AG08395 (cell line): ENCODE data around the gene TBC1D14.
"Not testable (repeated sequence)": the region's sequence is repeated elsewhere in the genome, so short reads cannot be mapped to it uniquely, and the experiment has no call there.

ENCODE experiments used
- DNase-seq: peaks from one replicate; pipeline ENCODE4 v3.0.0; 2012; ENCODE audit warnings: mixed read lengths, low spot score

The TBC1D14 gene

DNA sequence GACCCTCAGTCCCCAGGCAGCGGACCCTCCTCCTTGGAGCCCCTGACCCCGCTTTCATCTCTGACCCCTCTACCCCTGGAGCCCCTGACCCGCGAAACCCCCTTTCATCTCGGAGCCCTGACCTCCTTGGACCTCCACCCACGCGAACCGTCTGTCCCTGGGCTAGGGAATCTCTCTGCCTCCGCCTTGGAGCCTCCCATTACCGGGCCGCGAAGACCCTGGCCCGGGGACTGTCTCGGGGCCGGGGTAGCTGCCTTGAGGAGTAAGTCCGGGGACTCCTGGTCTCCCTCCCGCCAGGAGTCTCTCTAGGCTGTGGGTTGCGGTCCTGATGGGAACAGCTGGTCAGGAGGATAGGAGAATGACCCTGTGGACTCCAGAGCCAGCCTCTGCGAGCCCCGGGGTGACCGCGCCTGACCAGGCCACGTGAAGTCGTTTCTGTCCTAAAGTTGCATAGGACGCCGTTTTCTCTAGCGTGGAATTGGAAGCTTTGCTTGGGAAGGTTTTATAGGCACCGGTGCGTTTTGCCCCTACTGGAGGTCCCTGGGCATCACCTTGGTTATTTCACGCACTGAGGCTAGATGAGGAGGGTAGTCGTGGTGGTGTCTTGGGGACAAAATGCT lies 824 bp downstream of the TBC1D14 start:
- DNase-seq: no peak

DNA sequence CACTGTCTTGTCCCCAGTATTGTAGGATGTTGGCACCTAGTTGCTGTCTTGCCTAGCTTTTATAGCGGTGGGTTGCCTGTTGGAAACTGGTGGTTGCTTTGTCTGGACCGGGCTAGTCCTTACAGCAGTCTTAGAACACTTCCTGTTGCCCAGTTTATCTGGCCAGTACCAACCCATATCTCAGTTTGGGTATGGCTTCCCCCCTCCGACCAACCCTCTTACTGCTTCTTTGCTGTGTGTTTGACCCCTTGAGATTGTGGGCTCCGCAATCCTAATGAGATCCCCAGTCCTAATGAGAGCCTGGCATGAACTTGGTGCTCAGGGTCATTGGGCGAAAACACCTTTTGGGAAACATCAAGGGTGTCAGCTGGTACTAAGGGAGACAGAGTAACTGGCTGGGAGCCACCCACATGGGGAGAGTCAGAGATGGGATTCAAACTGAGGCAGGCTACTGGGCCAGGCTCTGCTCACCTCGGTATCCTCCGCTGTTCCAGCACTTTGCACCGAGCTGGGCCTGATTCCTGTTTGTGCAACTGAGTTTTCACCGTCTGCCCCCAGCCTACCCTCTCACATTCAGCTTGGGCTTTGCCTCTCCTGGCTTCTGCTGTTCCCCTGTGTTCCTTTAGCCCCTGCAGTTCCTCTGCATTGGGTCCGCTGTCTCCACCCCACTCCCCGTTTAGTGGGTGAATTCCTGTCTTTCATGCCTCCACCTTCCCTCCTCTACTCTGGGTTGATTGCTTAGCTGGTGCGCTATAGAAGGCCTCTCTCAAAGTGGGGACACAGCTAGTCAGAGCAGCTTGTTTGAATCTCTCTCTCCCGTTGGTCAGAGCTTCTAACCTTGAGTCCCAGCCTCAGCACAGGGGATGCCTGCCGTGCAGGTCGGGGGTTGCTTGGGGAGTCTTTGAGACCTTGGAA lies 1.6 kb downstream of the TBC1D14 start:
- no peak for DNase-seq

DNA sequence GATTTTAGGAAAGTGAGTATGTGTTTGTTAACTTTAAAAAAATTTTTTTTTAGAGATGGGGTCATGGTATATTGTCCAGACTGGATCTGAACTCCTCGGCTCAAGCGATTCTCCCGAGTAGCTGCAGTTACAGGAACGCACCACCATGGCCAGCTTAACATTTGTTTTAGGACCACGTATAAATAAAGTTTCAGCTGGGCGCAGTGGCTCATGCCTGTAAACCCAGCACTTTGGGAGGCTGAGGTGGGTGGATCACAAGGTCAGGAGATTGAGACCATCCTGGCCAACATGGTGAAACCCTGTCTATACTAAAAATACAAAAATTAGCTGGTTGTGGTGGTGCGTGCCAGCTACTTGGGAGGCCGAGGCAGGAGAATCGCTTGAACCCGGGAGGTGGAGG lies 2.3 kb downstream of the TBC1D14 start:
- DNase-seq: not testable (repeated sequence)

DNA sequence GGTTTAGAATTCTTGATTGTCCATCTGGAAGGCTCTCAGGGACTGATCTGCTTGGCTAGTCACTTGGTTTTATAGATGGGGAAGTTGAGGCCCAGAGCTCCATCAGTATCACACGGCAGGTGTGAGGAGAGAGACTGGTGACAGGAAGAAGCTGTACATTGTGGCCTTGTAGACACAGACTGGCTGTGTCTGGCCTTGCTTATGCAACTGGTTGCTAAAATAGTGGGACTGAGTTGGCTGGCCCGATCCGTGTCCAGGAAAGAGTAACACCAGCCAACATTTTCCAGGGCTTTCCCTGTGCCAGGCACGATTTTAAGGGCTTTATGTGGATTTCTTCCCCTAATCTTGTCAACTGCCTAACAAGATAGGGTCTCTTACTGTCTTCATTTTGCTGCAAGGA lies 2.8 kb downstream of the TBC1D14 start:
- DNase-seq: no peak

DNA sequence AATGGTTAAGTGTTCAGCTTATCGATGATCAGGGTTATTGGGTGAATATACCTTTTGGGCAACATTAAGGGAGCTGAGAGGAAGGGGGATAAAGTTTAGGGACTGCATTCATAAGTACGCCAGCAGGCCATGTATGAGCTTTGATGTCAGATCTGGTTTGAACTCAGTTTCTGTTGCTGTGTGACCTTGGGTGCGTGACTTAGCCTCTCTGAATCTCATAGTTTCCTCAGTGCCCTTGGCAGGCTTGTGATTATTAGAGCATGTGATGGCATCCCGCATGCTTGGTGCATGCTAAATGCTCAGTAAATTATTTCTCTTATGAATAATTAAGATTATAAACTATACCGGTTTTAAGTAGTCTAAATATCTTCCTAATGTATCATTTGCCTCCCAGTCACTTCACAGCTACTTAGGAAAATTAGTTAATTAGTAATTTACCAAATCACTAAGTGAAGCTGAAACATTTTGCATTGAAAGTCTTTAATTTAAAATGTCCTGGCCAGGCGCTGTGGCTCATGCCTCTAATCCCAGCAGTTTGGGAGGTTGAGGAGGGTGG lies 3.8 kb downstream of the TBC1D14 start:
- no peak for DNase-seq

DNA sequence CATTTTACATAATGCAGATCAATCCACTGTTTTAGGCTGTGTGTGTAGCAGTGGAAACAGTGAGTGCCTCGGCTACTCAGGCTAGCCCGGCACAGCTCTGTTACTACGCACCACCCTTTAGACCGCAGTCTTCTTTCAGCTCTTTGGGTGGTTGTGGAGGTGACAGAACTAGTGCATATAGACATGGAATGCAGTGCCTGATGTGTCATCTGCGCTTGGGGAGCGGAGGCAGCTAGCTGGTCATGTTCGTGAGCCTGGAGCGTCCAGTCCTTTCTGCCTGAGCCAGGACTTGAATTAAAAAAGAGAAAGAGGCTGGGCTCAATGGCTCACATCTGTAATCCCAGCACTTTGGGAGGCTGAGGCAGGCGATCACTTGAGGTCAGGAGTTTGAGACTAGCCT lies 4.8 kb downstream of the TBC1D14 start:
- no peak for DNase-seq

DNA sequence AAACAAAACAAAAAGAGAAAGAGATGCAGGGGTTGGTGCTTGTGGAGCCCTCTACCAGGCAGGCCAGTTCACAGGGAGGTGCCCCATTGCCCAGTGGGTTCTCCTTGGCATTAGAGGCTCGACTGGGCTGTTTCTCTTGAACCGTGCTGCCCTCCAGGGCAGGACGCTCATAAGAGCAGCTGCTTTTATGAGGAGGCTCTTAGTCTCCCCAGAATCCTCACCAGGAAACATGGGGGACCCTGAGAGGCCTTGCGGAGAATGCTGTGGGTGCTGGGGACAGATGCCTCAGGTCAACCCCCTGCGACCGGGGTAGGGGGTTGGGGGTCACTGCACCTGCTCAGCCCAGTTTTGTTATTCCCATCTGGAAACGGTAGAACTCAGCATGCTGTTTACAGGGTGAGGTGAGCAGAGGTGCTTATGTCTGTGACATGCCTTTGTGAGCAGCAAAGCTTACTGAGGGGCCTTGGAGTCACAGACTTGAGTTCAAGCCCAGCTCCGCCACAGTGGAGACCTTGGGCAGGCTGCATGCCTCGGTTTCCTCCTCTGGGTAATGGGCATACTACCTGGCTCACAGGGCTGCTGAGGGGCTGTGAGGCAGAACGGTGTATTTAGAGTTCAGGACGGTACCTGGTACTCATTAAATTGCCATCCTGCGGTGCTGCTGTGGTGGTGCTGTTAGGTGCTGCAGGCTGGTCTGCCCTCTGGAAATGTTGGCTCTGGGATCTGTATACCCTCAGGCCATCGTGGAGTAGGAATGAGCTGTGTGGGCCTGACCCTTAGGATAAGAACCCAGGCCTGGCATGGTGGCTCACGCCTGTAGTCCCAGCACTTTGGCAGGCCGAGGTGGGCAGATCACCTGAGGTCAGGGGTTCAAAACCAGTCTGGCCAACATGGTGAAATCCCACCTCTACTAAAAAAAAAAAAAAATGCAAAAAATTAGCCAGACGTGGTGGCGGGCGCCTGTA lies 5.7 kb downstream of the TBC1D14 start:
- DNase-seq: no peak

DNA sequence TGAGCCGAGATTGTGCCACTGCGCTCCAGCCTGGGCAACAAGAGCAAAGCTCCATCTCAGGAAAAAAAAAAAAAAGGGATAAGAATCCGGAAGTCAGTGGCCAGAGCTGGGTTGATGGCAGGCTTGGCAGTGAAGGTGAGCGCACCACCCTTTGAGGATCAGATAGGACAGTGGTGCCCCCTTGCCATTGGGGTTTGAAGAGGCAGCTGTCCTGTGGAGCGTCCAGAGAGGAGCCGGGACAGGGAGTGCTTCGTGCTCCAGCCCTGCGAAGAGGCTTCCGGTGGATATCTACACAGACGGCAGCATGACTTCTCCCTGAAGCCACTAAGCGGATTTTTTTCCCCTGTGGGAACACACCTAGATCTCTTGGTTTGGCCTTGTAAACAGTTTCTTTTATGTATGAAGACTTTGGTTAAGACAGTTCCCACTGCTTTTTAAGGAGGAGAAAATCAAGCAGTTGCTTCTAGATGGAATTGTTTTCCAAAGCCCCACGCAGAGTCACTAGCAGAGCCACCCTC lies 6.5 kb downstream of the TBC1D14 start:
- no peak for DNase-seq

DNA sequence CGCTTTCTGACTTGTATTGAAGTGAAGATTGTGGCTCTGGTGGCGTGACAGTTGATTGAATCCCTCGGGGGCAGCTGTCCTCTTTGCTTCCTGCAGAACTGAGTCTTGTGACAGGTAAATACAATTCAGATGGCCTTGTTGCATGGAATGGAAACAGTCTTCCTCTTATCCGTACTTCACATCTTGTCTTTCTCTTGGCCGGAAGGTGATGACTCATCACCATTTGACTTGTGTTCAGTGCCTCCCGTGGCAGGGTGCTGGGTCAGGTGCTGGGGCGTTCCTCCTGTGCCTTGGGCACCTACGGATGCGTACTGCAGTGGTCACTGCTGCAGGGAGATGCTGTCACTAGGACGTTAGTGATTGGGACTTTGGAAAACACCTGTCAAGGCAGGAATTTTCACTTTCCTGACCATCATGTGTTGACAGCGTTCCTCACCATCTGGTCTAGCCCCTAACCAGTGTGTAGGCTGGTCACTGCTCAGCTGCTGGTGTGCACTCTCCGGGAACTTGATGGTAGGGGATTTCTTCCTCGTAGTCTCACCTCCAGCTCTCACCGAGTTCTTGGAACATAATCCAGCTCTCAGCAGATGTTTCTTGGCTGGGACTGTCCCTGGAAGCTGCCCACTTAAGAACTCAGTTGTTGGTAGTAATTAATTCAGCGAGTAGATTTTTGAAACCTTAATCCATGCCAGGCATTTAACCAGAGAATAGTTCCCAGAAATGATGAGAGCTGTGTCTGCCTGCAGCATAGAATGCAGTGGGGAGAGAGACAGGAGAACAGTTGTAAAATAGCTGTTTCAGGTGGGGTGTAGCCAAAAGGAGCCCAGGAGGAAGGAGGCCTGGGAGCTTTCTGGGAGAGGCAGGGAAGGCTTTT lies 7.2 kb downstream of the TBC1D14 start:
- no peak for DNase-seq

DNA sequence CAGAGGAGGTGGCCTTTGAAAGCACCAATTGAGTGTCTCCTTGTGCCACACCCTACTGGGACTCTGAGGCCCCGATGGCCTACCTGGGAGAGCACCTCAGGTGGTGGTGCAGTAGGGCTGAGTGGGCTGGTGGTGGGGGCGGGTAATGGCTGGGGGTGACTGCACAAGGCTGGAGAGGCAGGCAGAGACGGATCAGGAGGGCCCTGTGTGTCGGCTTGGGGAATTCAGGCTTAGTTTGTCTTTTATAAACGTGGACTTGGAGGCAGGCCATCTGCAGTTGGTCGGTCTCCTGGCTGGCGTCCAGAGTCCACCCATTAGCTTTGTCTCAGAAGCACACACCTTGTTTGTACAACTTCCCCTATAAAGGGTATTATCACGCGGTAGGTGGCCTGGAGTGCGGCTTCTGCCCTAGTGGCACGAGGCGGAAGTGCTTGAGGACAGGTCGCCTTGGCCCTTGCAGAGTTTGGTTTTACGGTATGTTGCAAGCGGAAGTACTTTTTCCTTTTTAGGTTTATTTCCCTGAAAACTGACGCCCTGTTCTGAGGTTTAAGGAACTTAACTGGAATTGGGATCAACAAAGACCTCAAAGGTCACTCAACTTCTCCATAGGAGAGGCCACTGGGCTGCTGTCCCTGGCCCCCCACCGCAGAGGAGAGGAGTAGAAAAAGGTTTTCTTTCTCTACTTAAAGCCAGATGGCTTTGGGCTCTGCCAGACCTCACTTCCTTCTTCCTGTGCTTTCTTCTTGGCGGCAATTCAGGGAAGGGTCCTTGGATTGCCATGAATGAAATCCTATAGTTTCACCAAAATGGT lies 8.0 kb downstream of the TBC1D14 start:
- DNase-seq: no peak

DNA sequence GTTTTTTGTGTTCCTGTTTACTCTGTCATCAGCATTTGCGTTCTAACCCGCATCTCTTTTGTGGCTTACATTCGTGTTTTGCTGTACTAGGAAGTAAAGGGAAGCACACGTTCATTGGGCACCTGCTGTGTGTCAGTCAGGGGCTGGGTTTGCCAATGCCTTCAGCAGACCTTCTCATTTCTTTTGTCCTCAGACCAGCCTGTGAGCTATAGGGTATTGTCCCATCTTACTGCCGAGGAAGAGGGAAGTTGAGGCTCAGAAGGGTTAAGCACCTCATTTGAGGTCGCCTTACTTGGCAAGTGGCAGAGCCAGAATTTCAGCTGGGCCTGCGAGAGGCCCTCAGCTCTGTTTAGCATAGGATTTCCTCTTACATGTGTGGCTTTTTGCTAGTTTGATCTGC lies 8.7 kb downstream of the TBC1D14 start:
- DNase-seq: no peak

DNA sequence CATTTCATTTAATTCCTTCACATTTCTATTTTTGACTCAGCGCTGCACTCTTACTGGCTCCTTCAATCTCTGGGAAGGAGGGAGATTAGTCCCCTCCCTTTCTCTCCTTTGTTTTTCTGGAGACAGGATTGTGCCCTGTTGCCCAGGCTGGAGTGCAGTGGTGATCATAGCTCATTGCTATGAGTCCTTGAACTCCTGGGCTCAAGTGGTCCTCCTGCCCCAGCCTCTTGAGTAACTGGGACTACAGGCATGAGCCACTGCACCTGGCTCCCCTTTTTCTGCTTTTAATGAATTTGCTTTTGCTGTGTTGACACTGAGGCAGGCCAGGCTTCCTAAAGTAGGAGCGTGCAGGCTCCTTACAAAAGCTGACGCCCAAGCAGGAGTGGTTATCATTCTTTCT lies 10.5 kb downstream of the TBC1D14 start:
- DNase-seq: no peak

DNA sequence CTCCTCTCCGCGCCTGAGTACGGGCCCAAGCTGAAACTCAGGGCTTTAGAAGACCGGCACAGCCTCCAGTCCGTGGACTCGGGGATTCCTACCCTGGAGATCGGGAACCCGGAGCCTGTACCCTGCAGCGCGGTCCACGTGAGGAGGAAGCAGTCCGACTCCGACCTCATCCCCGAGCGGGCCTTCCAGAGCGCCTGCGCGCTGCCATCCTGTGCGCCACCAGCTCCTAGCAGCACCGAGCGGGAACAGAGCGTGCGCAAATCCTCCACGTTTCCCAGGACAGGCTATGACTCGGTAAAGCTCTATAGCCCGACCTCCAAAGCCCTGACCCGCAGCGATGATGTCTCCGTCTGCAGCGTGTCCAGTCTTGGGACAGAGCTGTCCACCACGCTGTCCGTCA lies 13.9 kb downstream of the TBC1D14 start:
- no peak for DNase-seq

DNA sequence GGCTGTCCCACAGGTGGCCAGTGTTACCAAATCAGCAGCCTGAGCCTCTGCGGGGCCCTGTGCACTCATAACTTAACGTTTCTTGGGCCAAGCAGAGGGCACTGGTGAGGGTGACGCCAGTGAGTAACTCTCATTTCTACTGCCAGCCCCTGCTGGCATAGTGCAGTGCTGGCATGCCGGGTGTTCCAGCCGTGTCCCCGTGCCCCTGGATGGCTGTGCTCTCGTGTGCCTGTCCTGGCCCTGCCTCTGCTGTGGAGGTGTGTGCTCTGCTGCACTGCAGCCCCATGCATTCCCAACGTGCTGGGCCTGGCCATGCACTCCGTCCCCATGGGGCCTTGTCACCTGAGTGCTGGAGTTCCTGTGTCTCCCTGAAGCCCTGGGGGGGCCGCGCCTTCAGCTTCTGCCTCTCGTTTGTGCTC lies 14.7 kb downstream of the TBC1D14 start:
- DNase-seq: no peak

DNA sequence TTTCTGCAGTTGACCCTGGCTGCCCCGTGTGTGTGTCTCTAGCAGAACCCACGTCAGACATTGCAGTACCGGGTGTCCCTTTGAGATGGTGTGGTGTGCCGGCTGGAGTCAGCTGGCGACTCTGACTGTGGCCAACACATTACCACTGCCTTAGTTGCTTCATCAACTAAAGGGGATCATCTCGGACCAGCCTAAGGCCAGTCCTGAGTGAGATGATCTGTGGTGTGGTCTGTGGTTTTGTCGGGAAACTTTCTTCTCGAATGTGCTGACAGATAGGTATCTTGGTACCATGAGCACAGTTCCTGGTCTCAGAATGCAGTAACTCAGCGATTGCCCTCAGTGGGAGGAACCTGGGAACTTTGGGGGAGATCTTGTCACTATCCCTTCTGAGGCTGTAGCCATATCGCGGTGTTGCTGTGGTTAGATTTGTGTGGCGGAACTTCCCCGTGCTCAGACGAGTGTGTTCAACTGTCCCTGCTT lies 15.8 kb downstream of the TBC1D14 start:
- DNase-seq: no peak

DNA sequence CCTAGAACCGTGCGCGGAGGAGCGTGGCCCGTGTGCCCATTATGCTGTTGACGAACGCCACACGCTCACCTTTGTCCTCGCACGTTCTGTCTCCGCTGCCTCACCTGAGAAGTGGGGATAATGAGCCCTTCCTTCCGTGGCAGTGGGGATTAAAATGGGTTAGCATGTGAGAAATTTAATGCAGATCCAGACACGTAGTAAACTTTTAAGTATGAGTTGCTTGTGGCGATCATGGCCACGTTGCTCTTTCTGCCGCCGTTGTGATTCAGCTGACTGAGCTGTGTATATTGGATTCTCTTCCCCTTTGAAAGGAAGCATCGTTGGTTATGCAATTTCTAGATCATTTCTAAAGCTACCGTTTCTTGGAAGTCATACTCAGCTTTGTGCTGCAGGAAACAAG lies 16.5 kb downstream of the TBC1D14 start:
- no peak for DNase-seq

DNA sequence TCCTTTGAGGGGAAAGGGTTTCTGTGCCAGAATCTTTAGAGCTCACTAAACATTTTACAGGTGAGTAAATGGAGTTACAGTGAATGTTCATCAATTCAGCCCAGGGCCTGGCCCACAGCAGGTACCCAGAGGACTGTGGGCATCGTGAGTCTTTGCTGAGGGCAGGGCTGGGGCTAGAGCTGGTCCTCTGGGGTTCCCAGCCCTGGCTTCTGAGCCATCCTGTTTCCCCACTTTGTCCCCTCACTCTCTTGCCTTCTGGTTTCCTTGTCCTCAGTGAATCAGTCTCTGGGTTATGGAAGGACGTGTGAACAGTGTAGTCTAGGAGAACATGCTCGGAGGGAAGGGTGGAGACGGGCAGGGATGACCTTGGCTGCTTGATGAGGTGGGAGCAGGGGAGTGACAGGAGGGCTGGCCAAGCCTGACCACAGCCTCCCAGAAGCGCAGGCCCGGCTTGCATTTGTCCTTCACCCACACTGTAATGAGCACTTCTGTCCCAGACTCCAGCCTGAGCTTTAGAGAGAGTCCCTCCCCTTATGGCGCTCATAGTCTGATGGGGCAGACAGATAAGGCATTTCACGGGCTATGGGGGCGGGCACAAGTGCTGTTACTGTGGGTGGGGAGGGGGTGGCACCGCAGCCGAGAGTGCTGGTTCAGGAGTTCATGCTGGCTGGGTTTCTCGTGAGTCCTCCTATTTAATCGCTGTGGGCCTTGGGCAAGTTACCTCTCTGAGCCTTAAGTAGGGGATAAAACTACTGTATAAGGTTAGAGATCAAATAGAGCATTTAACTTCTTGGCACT lies 17.3 kb downstream of the TBC1D14 start:
- no peak for DNase-seq

DNA sequence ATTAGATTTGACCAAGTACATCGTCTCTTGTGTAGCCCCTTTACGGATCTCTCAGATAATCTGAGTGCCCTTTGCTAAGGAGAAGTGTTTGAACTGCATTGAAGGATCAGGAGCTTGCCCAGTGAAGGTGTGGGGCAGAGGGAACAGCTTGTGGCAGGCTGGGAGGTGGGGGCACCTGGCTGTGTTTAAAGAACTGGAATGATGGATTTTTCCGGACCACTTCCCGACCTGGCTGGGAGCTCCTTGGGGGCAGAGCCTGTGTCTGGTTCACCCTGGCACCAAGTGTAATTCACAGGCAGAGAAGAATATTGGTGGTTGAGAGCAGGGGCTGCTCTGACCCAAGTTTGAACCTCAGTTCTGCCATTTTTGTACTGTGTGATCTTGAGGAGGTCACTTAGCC lies 18.5 kb downstream of the TBC1D14 start:
- no peak for DNase-seq

DNA sequence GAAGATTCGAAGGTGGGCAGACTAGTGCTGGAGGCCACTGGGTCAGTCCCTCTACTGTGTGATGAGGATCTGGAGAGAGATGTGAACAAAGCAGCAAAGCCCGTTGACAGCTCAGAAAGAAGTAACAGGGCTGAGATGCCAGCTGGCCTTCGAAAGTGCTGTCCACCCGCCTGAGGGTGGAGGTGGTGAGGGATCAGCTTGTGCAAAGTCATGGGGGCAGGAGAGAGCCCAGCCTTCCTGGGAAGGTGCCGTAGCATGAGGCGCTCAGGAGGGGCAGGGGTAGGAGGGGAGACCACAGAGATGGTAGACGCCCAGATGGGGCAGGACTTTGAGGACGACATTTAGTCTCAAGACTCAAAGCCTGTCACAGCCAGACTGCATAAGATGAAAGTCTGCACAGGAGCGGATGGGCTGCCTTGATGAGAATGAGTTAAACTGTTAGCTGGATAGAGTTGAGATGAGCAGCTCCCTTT lies 19.7 kb downstream of the TBC1D14 start:
- DNase-seq: no peak
